ENCODE data around the gene HAPLN3.

DNA sequence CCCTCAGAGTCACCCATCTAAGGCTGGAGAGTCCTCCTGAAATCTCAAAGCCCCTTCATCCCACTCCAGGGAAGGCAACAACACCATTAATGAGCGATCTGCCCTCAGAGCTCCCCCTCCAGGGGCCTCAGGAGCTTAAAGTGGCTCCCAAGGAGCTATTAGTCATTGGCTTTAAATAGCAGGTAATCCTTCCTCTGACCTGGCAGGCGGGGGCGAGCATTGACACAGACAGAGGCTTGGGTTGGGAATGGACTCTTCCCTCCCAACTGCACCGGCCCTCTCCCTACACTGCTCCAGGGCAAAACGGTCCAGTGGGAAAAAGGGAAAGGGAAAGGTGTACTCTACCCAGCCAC, 16.4 kb upstream of the HAPLN3 start:
- TF ChIP-seq, protein P1, sequence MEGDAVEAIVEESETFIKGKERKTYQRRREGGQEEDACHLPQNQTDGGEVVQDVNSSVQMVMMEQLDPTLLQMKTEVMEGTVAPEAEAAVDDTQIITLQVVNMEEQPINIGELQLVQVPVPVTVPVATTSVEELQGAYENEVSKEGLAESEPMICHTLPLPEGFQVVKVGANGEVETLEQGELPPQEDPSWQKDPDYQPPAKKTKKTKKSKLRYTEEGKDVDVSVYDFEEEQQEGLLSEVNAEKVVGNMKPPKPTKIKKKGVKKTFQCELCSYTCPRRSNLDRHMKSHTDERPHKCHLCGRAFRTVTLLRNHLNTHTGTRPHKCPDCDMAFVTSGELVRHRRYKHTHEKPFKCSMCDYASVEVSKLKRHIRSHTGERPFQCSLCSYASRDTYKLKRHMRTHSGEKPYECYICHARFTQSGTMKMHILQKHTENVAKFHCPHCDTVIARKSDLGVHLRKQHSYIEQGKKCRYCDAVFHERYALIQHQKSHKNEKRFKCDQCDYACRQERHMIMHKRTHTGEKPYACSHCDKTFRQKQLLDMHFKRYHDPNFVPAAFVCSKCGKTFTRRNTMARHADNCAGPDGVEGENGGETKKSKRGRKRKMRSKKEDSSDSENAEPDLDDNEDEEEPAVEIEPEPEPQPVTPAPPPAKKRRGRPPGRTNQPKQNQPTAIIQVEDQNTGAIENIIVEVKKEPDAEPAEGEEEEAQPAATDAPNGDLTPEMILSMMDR (conservative IDR thresholded peaks at IDR 0.05; ENCODE audit: low read length) = 0 out of 2 replicates have a peak, but pooled peaks have one; percentile 6
- no peak for TF ChIP-seq EZH2phosphoT487 (IDR thresholded peaks at IDR 0.05; ENCODE audit: borderline replicate concordance)
